Effector CD4-positive, alpha-beta T cell (primary cell): ENCODE results near the gene IVD.
A peak's percentile ranks its signal among the peaks of the same experiment; 100 is the strongest.

Experiments used
- DNase-seq: peaks from one replicate; pipeline ENCODE4 v3.0.0-alpha.2; 2020
- total RNA-seq: gene quantifications from one replicate; lab custom pipeline; 2026; lab: John Stamatoyannopoulos, UW

Gene IVD
- total RNA-seq = 29.6 reads per million, percentile 56 among the genes with 10 or more reads in this experiment

GRCh38 chr15:40405501-40406381, at the start of gene IVD:
TSS of gene IVD (plus strand) at chr15:40405795. CDS start at chr15:40405828, 33 bp downstream.
- DNase-seq = peak; percentile 81

- no peak for DNase-seq
Observed at GRCh38 chr15:40355976-40356585, 49.5 kb upstream of the IVD start.

GRCh38 chr15:40357246-40357645, 48.3 kb upstream of the IVD start:
- DNase-seq = no peak

- peak; percentile 82 for DNase-seq
Observed at GRCh38 chr15:40357723-40358470, 47.7 kb upstream of the IVD start, which contains the start of gene DISP2. TSS of gene DISP2 (plus strand) at chr15:40358219. CDS start at chr15:40358322, 103 bp downstream.

- DNase-seq = no peak
Observed at GRCh38 chr15:40358471-40359353, 46.9 kb upstream of the IVD start.

GRCh38 chr15:40360015-40360414, 45.6 kb upstream of the IVD start:
- DNase-seq = no peak

- DNase-seq = no peak
Observed at GRCh38 chr15:40361640-40362039, 44.0 kb upstream of the IVD start.

GRCh38 chr15:40363611-40364010, 42.0 kb upstream of the IVD start:
- no peak for DNase-seq

- DNase-seq = no peak
Observed at GRCh38 chr15:40364251-40364650, 41.3 kb upstream of the IVD start.

GRCh38 chr15:40365016-40365415, 40.6 kb upstream of the IVD start:
- no peak for DNase-seq

- DNase-seq = no peak
Observed at GRCh38 chr15:40365624-40366456, 39.8 kb upstream of the IVD start.

- no peak for DNase-seq
Observed at GRCh38 chr15:40366457-40367370, 38.9 kb upstream of the IVD start.

GRCh38 chr15:40367371-40367685, 38.3 kb upstream of the IVD start:
- DNase-seq = no peak

- DNase-seq = peak; percentile 76
Observed at GRCh38 chr15:40367686-40368611, 37.6 kb upstream of the IVD start.

GRCh38 chr15:40368719-40369473, 36.7 kb upstream of the IVD start:
- DNase-seq = no peak

- no peak for DNase-seq
Observed at GRCh38 chr15:40369474-40369869, 36.1 kb upstream of the IVD start.

GRCh38 chr15:40369971-40370370, 35.6 kb upstream of the IVD start:
- no peak for DNase-seq

- no peak for DNase-seq
Observed at GRCh38 chr15:40372981-40373380, 32.6 kb upstream of the IVD start.
